ENCODE results near the gene SPATA17. TPM values are rescaled to one million over a fixed set of nuclear protein-coding genes. Genes with fewer than 3 reads are reported as not detected.

The SPATA17 gene
- total and polyA plus RNA-seq, 2 experiments from 2014 or later, result 0.43 to 1.3 TPM

- no peaks in the 10 kb centered on the region for H4K20me1 ChIP-seq (ENCODE audit: insufficient read depth)
- no peaks in the 10 kb centered on the region for H3K79me2 ChIP-seq (ENCODE audit: insufficient read depth)
- DNase-seq, result no peak
- no peaks in the 10 kb centered on the region for H3K27me3 ChIP-seq (replicated peaks; ENCODE audit: insufficient read depth)
- no peak overlapping the region for H3K4me3 ChIP-seq
- in situ Hi-C loops (cut with MboI), result no loop called here
- H3K4me1 ChIP-seq (ENCODE audit: insufficient read depth), result no peaks in the 10 kb centered on the region
- H3K27ac ChIP-seq, result no peak overlapping the region
- no peaks in the 10 kb centered on the region for H3K9me2 ChIP-seq (ENCODE audit: insufficient read depth)
- no peak overlapping the region for H3K4me2 ChIP-seq (ENCODE audit: unreplicated experiment)
- H2AFZ ChIP-seq, result no peak overlapping the region
- H3K36me3 ChIP-seq (ENCODE audit: low read depth), result no peaks in the 10 kb centered on the region
- H3K9me3 ChIP-seq (ENCODE audit: low read depth), result no peaks in the 10 kb centered on the region
- TF ChIP-seq EZH2 (IDR thresholded peaks at IDR 0.05; ENCODE audit: insufficient read depth, poor library complexity, severe bottlenecking) (no peak), EZH2phosphoT487 (IDR thresholded peaks at IDR 0.05; ENCODE audit: insufficient read depth, low read depth) (no peak)
- WGBS, 2 experiments (ENCODE audit: low coverage in 1 of 2, low lambda C conversion rate in 2 of 2, missing lambda C conversion rate in 2 of 2), result 45 to 49% methylated on average over 6 of the region's 6 CpGs
- no peak overlapping the region for H3K9ac ChIP-seq
- no peaks in the 10 kb centered on the region for H3F3A ChIP-seq (ENCODE audit: insufficient read depth)
These were observed 11.3 kb downstream of the SPATA17 start for GRCh38 chr1:217642455-217642854.

- no peaks in the 10 kb centered on the region for H3K36me3 ChIP-seq (ENCODE audit: low read depth)
- H3K9me3 ChIP-seq (ENCODE audit: low read depth), result no peaks in the 10 kb centered on the region
- H3K79me2 ChIP-seq (ENCODE audit: insufficient read depth), result no peaks in the 10 kb centered on the region
- H3K4me3 ChIP-seq, result no peak overlapping the region
- no peak overlapping the region for H3K27ac ChIP-seq
- in situ Hi-C loops (cut with MboI), result no loop called here
- 84 to 85% methylated on average over 13 of the region's 13 CpGs for WGBS, 2 experiments (ENCODE audit: low coverage in 1 of 2, low lambda C conversion rate in 2 of 2, missing lambda C conversion rate in 2 of 2)
- TF ChIP-seq EZH2phosphoT487 (IDR thresholded peaks at IDR 0.05; ENCODE audit: insufficient read depth, low read depth), result no peak
- H4K20me1 ChIP-seq (ENCODE audit: insufficient read depth), result no peaks in the 10 kb centered on the region
- no peak overlapping the region for H2AFZ ChIP-seq
- H3K27me3 ChIP-seq (replicated peaks; ENCODE audit: insufficient read depth), result no peaks in the 10 kb centered on the region
- H3F3A ChIP-seq (ENCODE audit: insufficient read depth), result no peaks in the 10 kb centered on the region
- no peak overlapping the region for H3K4me2 ChIP-seq (ENCODE audit: unreplicated experiment)
- no peaks in the 10 kb centered on the region for H3K4me1 ChIP-seq (ENCODE audit: insufficient read depth)
- H3K9me2 ChIP-seq (ENCODE audit: insufficient read depth), result no peaks in the 10 kb centered on the region
- no peak overlapping the region for H3K9ac ChIP-seq
- DNase-seq, result no peak
These were observed 16.6 kb downstream of the SPATA17 start for GRCh38 chr1:217647791-217648190.

- Histone ChIP-seq H3K9ac (no peak overlapping the region), H3K4me2 (ENCODE audit: unreplicated experiment) (no peak overlapping the region), H3F3A (ENCODE audit: insufficient read depth) (no peaks in the 10 kb centered on the region), H4K20me1 (ENCODE audit: insufficient read depth) (no peaks in the 10 kb centered on the region), H3K9me2 (ENCODE audit: insufficient read depth) (no peaks in the 10 kb centered on the region), H3K4me3 (no peak overlapping the region), H3K36me3 (ENCODE audit: low read depth) (no peaks in the 10 kb centered on the region), H3K4me1 (ENCODE audit: insufficient read depth) (no peaks in the 10 kb centered on the region), H3K79me2 (ENCODE audit: insufficient read depth) (no peaks in the 10 kb centered on the region), H2AFZ (no peak overlapping the region), H3K27ac (no peak overlapping the region), H3K9me3 (ENCODE audit: low read depth) (no peaks in the 10 kb centered on the region), H3K27me3 (replicated peaks; ENCODE audit: insufficient read depth) (no peaks in the 10 kb centered on the region)
- DNase-seq, result no peak
- TF ChIP-seq EZH2phosphoT487 (IDR thresholded peaks at IDR 0.05; ENCODE audit: insufficient read depth, low read depth) (no peak), EZH2 (IDR thresholded peaks at IDR 0.05; ENCODE audit: insufficient read depth, poor library complexity, severe bottlenecking) (no peak)
- 89 to 97% methylated on average over 4 of the region's 4 CpGs for WGBS, 2 experiments (ENCODE audit: low coverage in 1 of 2, low lambda C conversion rate in 2 of 2, missing lambda C conversion rate in 2 of 2)
- in situ Hi-C loops (cut with MboI), result no loop called here
These were observed 19.5 kb downstream of the SPATA17 start for GRCh38 chr1:217650674-217651073.

GRCh38 chr1:217660353-217661062, 29.4 kb downstream of the SPATA17 start:
- H3K36me3 ChIP-seq (ENCODE audit: low read depth), result no peaks in the 10 kb centered on the region
- peaks cover 16% of the 10 kb centered on the region for H3K4me1 ChIP-seq (ENCODE audit: insufficient read depth)
- H2AFZ ChIP-seq, result 0 out of 2 replicates have a peak overlapping the region, but pooled peaks have one; percentile 34
- no peaks in the 10 kb centered on the region for H3K79me2 ChIP-seq (ENCODE audit: insufficient read depth)
- H3K27me3 ChIP-seq (replicated peaks; ENCODE audit: insufficient read depth), result no peaks in the 10 kb centered on the region
- H3K27ac ChIP-seq, result peak overlapping the region; percentile 64
- DNase-seq, result peak; percentile 92
- 30 to 33% methylated on average over 5 of the region's 5 CpGs for WGBS, 2 experiments (ENCODE audit: low coverage in 1 of 2, low lambda C conversion rate in 2 of 2, missing lambda C conversion rate in 2 of 2)
- peaks cover 22% of the 10 kb centered on the region for H3F3A ChIP-seq (ENCODE audit: insufficient read depth)
- no peaks in the 10 kb centered on the region for H4K20me1 ChIP-seq (ENCODE audit: insufficient read depth)
- H3K9me3 ChIP-seq (ENCODE audit: low read depth), result no peaks in the 10 kb centered on the region
- peak overlapping the region; percentile 11; the same call in 1 of the 2 replicates for H3K4me3 ChIP-seq
- H3K4me2 ChIP-seq (ENCODE audit: unreplicated experiment), result peak overlapping the region; percentile 71
- H3K9me2 ChIP-seq (ENCODE audit: insufficient read depth), result no peaks in the 10 kb centered on the region
- TF ChIP-seq EZH2 (IDR thresholded peaks at IDR 0.05; ENCODE audit: insufficient read depth, poor library complexity, severe bottlenecking) (no peak), EZH2phosphoT487 (IDR thresholded peaks at IDR 0.05; ENCODE audit: insufficient read depth, low read depth) (no peak)
- no peak overlapping the region for H3K9ac ChIP-seq
- in situ Hi-C loops (cut with MboI), result no loop called here
